GM12873 (cell line): ENCODE data around the gene NFX1.

Experiments used
- CTCF ChIP-seq: IDR thresholded peaks from 2 replicates; pipeline ENCODE4 v1.5.1; 2012; ENCODE audit warnings: low read depth, mild to moderate bottlenecking, moderate library complexity, low read length, control low read depth; ENCODE audit not compliant: insufficient read depth; ENCODE audit errors: missing control alignments

The NFX1 gene

GRCh38 chr9:33287087-33287490 is 3.2 kb upstream of the NFX1 start:
- peak; percentile 73 for TF ChIP-seq CTCF

- no peak for TF ChIP-seq CTCF
Observed at GRCh38 chr9:33288235-33288634, 2.1 kb upstream of the NFX1 start.

- TF ChIP-seq CTCF, result no peak
Observed at GRCh38 chr9:33288828-33289483, 1.4 kb upstream of the NFX1 start.

DNA sequence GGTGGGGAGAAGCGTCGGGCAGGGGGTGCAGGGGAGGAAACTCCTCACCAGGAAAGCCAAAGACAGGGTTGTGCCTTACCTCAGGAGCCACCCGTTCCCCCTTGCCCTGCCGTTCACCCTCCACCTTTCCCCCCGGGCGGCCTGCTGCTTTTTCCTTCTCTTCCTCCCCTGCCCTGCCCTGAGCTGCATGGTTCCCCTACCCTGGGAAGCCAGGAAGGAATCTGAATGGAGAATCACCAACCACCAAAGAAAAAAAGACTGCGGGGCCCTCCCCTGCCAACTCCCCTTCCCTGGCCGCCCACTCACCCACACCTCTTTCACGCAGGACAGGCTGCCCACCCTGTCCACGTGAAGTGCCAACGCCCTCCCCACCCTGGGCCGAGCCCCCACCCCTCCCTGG is 820 bp upstream of the NFX1 start:
- TF ChIP-seq CTCF, result no peak

GRCh38 chr9:33289936-33290246 is 425 bp upstream of the NFX1 start:
- no peak for TF ChIP-seq CTCF

- TF ChIP-seq CTCF, result no peak
Observed at GRCh38 chr9:33291031-33291397, 698 bp downstream of the NFX1 start.

GRCh38 chr9:33291901-33292300 is 1.6 kb downstream of the NFX1 start:
- no peak for TF ChIP-seq CTCF
